Neural cell (in vitro differentiated cells): ENCODE data around the gene OMG. TPM values are rescaled to one million over a fixed set of nuclear protein-coding genes. Genes with fewer than 3 reads are reported as not detected.

ENCODE experiments used
- H2AFZ ChIP-seq: fragments of 200-600, 300-800 bp; sonication (generic), shearing (Covaris generic); 2 replicates; pipeline ENCODE4 v1.6.0; 2014; ENCODE audit warnings: low read depth, mild to moderate bottlenecking, antibody characterized with exemption, low read length, moderate library complexity
- H3F3A ChIP-seq: fragments of 200-600 bp; shearing (Covaris generic); 2 replicates; pipeline ENCODE4 v1.6.1; 2016; ENCODE audit warnings: mild to moderate bottlenecking, moderate library complexity, mixed read lengths, antibody characterized with exemption, low read length; ENCODE audit not compliant: insufficient read depth, poor library complexity, severe bottlenecking
- H3K27ac ChIP-seq: fragments of 200-600, 300-800 bp; sonication (generic), shearing (Covaris generic); 2 replicates; pipeline ENCODE4 v1.5.1; 2014; ENCODE audit warnings: mild to moderate bottlenecking, low read length, moderate library complexity
- H3K27me3 ChIP-seq: fragments of 300-800, 200-600 bp; sonication (generic), shearing (Covaris generic); 2 replicates; pipeline ENCODE4 v1.6.0; 2014; ENCODE audit warnings: mild to moderate bottlenecking, low read depth, low read length, moderate library complexity; ENCODE audit not compliant: insufficient read depth
- H3K36me3 ChIP-seq: fragments of 300-800, 200-600 bp; sonication (generic), shearing (Covaris generic); 2 replicates; pipeline ENCODE4 v1.5.1; 2014; ENCODE audit warnings: mild to moderate bottlenecking, antibody characterized with exemption, low read length, moderate library complexity; ENCODE audit not compliant: insufficient read depth
- H3K4me2 ChIP-seq: fragments of 300-800, 200-600 bp; sonication (generic), shearing (Covaris generic); 2 replicates; pipeline ENCODE4 v1.6.0; 2014; ENCODE audit warnings: mild to moderate bottlenecking, low read length
- H3K4me3 ChIP-seq: fragments of 300-800, 200-600 bp; sonication (generic), shearing (Covaris generic); 2 replicates; pipeline ENCODE4 v1.5.1; 2014; ENCODE audit warnings: mild to moderate bottlenecking, low read length, moderate library complexity
- H3K79me2 ChIP-seq: fragments of 200-600 bp; shearing (Covaris generic); replicated peaks from 2 replicates; pipeline ENCODE4 v1.6.0; 2014; ENCODE audit warnings: mild to moderate bottlenecking, low read length, moderate library complexity; ENCODE audit not compliant: insufficient read depth
- H3K9ac ChIP-seq: fragments of 300-800, 200-600 bp; sonication (generic), shearing (Covaris generic); 2 replicates; pipeline ENCODE4 v1.6.1; 2016; ENCODE audit warnings: mild to moderate bottlenecking, low read length, mixed read lengths
- H3K9me2 ChIP-seq: fragments of 200-600 bp; shearing (Covaris generic); 2 replicates; pipeline ENCODE4 v1.6.1; 2016; ENCODE audit warnings: mild to moderate bottlenecking, low read length, mixed read lengths; ENCODE audit not compliant: insufficient read depth
- H3K9me3 ChIP-seq: fragments of 200-600, 300-800 bp; sonication (generic), shearing (Covaris generic); 2 replicates; pipeline ENCODE4 v1.6.1; 2016; ENCODE audit warnings: mild to moderate bottlenecking, mixed run types, low read length, moderate library complexity, mixed read lengths
- H4K20me1 ChIP-seq: fragments of 200-600 bp; shearing (Covaris generic); 2 replicates; pipeline ENCODE4 v1.6.1; 2016; ENCODE audit warnings: mild to moderate bottlenecking, mixed run types; ENCODE audit not compliant: insufficient read depth
- EP300 ChIP-seq: fragments of 450-650 bp; conservative IDR thresholded peaks from 2 replicates; pipeline ENCODE4 v1.6.1; 2014; ENCODE audit warnings: antibody characterized with exemption, mild to moderate bottlenecking, moderate library complexity; ENCODE audit not compliant: poor library complexity, severe bottlenecking
- EZH2 ChIP-seq: fragments of 200-600, 300-800 bp; shearing (Covaris generic), sonication (generic); IDR thresholded peaks from 2 replicates; pipeline ENCODE4 v1.6.1; 2014; ENCODE audit warnings: antibody characterized with exemption, low read length, borderline replicate concordance, mild to moderate bottlenecking; ENCODE audit not compliant: insufficient read depth, poor library complexity, severe bottlenecking
- MXI1 ChIP-seq: fragments of 450-650 bp; conservative IDR thresholded peaks from 2 replicates; pipeline ENCODE4 v1.6.1; 2014; ENCODE audit warnings: antibody characterized with exemption, mild to moderate bottlenecking; ENCODE audit not compliant: poor library complexity, severe bottlenecking
- POLR2AphosphoS5 ChIP-seq: IDR thresholded peaks from 2 replicates; pipeline ENCODE4 v1.6.1; 2012
- RAD21 ChIP-seq: fragments of 450-650 bp; conservative IDR thresholded peaks from 2 replicates; pipeline ENCODE4 v1.6.1; 2014; ENCODE audit warnings: antibody characterized with exemption, mild to moderate bottlenecking, moderate library complexity
- REST ChIP-seq: IDR thresholded peaks from 2 replicates; pipeline ENCODE4 v1.6.1; 2012; ENCODE audit warnings: borderline replicate concordance
- SMC3 ChIP-seq: fragments of 450-650 bp; conservative IDR thresholded peaks from 2 replicates; pipeline ENCODE4 v1.6.1; 2014; ENCODE audit warnings: antibody characterized with exemption, mild to moderate bottlenecking, moderate library complexity; ENCODE audit not compliant: poor library complexity
- TAF1 ChIP-seq: IDR thresholded peaks from 2 replicates; pipeline ENCODE4 v1.6.1; 2012; ENCODE audit warnings: low read depth
- polyA plus RNA-seq: library from polyadenylated mRNA; depleted of rRNA; stranded (reverse); fragments of >200 nt; gene quantifications from 2 replicates; pipeline ENCODE4 v1.2.3, GENCODE V29; 2014
- TF ChIP-seq, protein P1 (sequence below): fragments of 450-650 bp; IDR thresholded peaks from 2 replicates; pipeline ENCODE4 v1.5.1; 2014; ENCODE audit warnings: antibody characterized with exemption, mild to moderate bottlenecking, moderate library complexity; ENCODE audit not compliant: poor library complexity, severe bottlenecking

Gene OMG
- polyA plus RNA-seq, 1 donor from 2014 or later: not detected

GRCh38 chr17:31339906-31340661, 43.0 kb upstream of the OMG start:
- H3K27ac ChIP-seq: no peak overlapping the region
- no peaks in the 10 kb centered on the region for H3K27me3 ChIP-seq
- peaks cover 18% of the 10 kb centered on the region for H3K36me3 ChIP-seq
- H3K4me3 ChIP-seq: no peak overlapping the region
- no peaks in the 10 kb centered on the region for H3K79me2 ChIP-seq
- H3K9ac ChIP-seq: no peak overlapping the region
- TF ChIP-seq POLR2AphosphoS5: no peak
- TF ChIP-seq EZH2: no peak
- TF ChIP-seq SMC3: no peak
- no peak for TF ChIP-seq REST
- no peak for TF ChIP-seq TAF1
- TF ChIP-seq, protein P1, sequence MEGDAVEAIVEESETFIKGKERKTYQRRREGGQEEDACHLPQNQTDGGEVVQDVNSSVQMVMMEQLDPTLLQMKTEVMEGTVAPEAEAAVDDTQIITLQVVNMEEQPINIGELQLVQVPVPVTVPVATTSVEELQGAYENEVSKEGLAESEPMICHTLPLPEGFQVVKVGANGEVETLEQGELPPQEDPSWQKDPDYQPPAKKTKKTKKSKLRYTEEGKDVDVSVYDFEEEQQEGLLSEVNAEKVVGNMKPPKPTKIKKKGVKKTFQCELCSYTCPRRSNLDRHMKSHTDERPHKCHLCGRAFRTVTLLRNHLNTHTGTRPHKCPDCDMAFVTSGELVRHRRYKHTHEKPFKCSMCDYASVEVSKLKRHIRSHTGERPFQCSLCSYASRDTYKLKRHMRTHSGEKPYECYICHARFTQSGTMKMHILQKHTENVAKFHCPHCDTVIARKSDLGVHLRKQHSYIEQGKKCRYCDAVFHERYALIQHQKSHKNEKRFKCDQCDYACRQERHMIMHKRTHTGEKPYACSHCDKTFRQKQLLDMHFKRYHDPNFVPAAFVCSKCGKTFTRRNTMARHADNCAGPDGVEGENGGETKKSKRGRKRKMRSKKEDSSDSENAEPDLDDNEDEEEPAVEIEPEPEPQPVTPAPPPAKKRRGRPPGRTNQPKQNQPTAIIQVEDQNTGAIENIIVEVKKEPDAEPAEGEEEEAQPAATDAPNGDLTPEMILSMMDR: no peak
- no peak for TF ChIP-seq EP300
- no peak for TF ChIP-seq RAD21
- no peak for TF ChIP-seq MXI1
- H3K9me2 ChIP-seq: no peaks in the 10 kb centered on the region
- H3F3A ChIP-seq: no peaks in the 10 kb centered on the region
- no peaks in the 10 kb centered on the region for H4K20me1 ChIP-seq
- no peaks in the 10 kb centered on the region for H3K9me3 ChIP-seq
- no peak overlapping the region for H2AFZ ChIP-seq
- H3K4me2 ChIP-seq: no peak overlapping the region

- no peak overlapping the region for H3K4me3 ChIP-seq
- peaks cover 8% of the 10 kb centered on the region for H3K36me3 ChIP-seq
- no peak overlapping the region for H2AFZ ChIP-seq
- no peaks in the 10 kb centered on the region for H3K9me2 ChIP-seq
- TF ChIP-seq RAD21: no peak
- no peak for TF ChIP-seq EZH2
- TF ChIP-seq TAF1: no peak
- no peak for TF ChIP-seq SMC3
- TF ChIP-seq EP300: no peak
- H3K9ac ChIP-seq: no peak overlapping the region
- H3K9me3 ChIP-seq: no peaks in the 10 kb centered on the region
- no peaks in the 10 kb centered on the region for H3F3A ChIP-seq
- H3K79me2 ChIP-seq: no peaks in the 10 kb centered on the region
- no peak overlapping the region for H3K27ac ChIP-seq
- H3K27me3 ChIP-seq: no peaks in the 10 kb centered on the region
- no peaks in the 10 kb centered on the region for H4K20me1 ChIP-seq
- H3K4me2 ChIP-seq: no peak overlapping the region
These were observed 32.2 kb upstream of the OMG start for GRCh38 chr17:31329221-31329620.
